H7 (cell line): Measurements from ENCODE around the gene INTS3. TPM values are rescaled to one million over a fixed set of nuclear protein-coding genes. Genes with fewer than 3 reads are reported as not detected.
"Not testable (repeated sequence)": the region's sequence is repeated elsewhere in the genome, so short reads cannot be mapped to it uniquely, and the experiment has no call there.

Experiments used
- DNase-seq: peaks from one replicate; pipeline ENCODE4 v3.0.0; 2012
- H3K27me3 ChIP-seq: 2 replicates; pipeline ENCODE4 v1.6.0; 2011; ENCODE audit warnings: mild to moderate bottlenecking, low read length; ENCODE audit not compliant: control insufficient read depth, insufficient read depth
- H3K36me3 ChIP-seq: replicated peaks from 2 replicates; pipeline ENCODE4 v1.5.1; 2011; ENCODE audit warnings: low read length; ENCODE audit not compliant: control insufficient read depth, insufficient read depth
- H3K4me3 ChIP-seq: 2 replicates; pipeline ENCODE4 v1.5.1; 2011; ENCODE audit warnings: low read depth, mild to moderate bottlenecking, control low read depth, low read length, moderate library complexity; ENCODE audit not compliant: insufficient read depth
- total RNA-seq: library from RNA; depleted of rRNA; stranded (reverse); fragments of >200 nt; shearing (Covaris generic); gene quantifications from 2 replicates; pipeline ENCODE4 v1.2.3, GENCODE V29; 2014

INTS3 gene
- total RNA-seq, 1 experiment from 2014 or later, result 58.3 TPM

DNA sequence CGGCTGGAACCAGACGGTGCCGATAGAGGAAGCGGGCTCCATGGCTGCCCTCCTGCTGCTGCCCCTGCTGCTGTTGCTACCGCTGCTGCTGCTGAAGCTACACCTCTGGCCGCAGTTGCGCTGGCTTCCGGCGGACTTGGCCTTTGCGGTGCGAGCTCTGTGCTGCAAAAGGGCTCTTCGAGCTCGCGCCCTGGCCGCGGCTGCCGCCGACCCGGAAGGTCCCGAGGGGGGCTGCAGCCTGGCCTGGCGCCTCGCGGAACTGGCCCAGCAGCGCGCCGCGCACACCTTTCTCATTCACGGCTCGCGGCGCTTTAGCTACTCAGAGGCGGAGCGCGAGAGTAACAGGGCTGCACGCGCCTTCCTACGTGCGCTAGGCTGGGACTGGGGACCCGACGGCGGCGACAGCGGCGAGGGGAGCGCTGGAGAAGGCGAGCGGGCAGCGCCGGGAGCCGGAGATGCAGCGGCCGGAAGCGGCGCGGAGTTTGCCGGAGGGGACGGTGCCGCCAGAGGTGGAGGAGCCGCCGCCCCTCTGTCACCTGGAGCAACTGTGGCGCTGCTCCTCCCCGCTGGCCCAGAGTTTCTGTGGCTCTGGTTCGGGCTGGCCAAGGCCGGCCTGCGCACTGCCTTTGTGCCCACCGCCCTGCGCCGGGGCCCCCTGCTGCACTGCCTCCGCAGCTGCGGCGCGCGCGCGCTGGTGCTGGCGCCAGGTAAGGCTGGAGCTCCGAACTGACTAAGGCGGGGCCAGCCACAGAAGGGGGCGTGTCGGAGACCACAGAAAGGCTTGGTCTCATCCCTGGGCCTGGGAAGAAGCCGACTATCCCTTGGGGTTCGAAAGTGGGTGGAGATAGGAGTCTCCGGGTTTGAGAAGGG is 47.8 kb downstream of the INTS3 start:
- peak; percentile 96 for DNase-seq
- Histone ChIP-seq H3K27me3 (no peaks in the 10 kb centered on the region; the same call in 1 of the 2 replicates), H3K4me3 (peak overlapping the region; percentile 97), H3K36me3 (peaks cover 12% of the 10 kb centered on the region)

DNA sequence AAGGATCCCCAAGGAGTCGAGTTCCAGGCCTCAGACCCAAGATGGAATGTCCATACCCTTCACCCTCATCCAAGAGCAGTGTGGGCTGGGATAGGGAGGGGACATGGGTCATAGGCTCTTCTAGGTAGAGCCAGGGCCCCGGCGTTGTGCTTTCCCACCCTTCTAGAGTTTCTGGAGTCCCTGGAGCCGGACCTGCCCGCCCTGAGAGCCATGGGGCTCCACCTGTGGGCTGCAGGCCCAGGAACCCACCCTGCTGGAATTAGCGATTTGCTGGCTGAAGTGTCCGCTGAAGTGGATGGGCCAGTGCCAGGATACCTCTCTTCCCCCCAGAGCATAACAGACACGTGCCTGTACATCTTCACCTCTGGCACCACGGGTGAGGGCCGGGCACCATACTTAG is 48.5 kb downstream of the INTS3 start:
- Histone ChIP-seq H3K27me3 (no peaks in the 10 kb centered on the region; the same call in 1 of the 2 replicates), H3K36me3 (peaks cover 9% of the 10 kb centered on the region), H3K4me3 (peak overlapping the region; percentile 97)
- DNase-seq, result no peak

DNA sequence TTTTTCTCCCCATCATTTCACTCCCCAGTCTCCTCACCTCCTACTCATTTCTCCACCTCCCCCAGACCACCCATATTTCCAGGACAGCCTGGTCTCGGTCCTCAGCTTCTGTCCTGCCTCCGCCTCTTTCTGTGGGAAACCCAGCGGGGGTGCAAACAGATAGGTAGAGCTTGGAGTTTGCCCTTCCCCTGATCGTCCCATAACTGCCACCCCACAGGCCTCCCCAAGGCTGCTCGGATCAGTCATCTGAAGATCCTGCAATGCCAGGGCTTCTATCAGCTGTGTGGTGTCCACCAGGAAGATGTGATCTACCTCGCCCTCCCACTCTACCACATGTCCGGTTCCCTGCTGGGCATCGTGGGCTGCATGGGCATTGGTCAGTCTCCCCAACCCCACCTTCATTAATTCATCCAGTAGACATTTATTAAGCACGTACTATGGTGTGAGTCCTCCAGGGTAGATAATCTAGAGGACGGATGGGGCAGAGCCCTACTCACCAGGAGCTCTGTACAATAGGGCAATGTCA is 49.1 kb downstream of the INTS3 start:
- peak; percentile 26 for DNase-seq
- Histone ChIP-seq H3K36me3 (peaks cover 7% of the 10 kb centered on the region), H3K4me3 (no peak overlapping the region), H3K27me3 (no peaks in the 10 kb centered on the region; the same call in 1 of the 2 replicates)

DNA sequence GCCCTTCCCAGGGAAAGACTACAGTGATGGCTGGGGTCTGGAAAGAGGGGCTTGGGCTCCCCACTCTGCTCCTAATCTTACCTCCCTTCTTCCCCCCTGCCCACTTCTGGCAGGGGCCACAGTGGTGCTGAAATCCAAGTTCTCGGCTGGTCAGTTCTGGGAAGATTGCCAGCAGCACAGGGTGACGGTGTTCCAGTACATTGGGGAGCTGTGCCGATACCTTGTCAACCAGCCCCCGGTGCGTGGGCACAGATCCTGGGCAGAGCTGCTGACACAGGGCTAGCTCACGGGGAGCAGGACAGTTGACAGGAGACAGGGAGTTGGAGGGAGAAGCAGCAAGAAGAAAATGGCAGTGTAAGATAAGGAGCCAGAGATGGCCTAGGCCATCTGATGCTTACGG is 49.8 kb downstream of the INTS3 start:
- H3K4me3 ChIP-seq, result no peak overlapping the region
- peaks cover 6% of the 10 kb centered on the region for H3K36me3 ChIP-seq
- no peak for DNase-seq
- H3K27me3 ChIP-seq, result no peaks in the 10 kb centered on the region; the same call in 1 of the 2 replicates

DNA sequence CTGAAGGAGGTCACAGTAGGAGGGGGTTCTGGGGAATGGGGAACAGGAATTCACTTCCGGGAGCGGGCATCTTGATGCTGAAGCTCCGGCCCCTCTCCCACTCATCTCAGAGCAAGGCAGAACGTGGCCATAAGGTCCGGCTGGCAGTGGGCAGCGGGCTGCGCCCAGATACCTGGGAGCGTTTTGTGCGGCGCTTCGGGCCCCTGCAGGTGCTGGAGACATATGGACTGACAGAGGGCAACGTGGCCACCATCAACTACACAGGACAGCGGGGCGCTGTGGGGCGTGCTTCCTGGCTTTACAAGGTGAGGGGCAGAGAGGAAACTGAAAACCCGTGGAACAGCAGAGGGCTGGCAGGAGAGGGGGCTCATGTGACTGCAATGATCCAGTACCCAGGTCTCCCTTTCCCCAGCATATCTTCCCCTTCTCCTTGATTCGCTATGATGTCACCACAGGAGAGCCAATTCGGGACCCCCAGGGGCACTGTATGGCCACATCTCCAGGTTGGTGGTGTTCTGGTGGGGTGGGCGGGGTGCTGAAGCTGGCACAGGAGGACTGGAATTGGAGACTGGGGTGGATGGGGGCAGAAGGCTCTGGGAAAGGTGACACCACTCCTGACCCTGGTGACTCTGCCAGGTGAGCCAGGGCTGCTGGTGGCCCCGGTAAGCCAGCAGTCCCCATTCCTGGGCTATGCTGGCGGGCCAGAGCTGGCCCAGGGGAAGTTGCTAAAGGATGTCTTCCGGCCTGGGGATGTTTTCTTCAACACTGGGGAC is 50.4 kb downstream of the INTS3 start:
- DNase-seq, result peak; percentile 33
- Histone ChIP-seq H3K4me3 (no peak overlapping the region), H3K36me3 (no peaks in the 10 kb centered on the region; the same call in 1 of the 2 replicates), H3K27me3 (no peaks in the 10 kb centered on the region; the same call in 1 of the 2 replicates)

DNA sequence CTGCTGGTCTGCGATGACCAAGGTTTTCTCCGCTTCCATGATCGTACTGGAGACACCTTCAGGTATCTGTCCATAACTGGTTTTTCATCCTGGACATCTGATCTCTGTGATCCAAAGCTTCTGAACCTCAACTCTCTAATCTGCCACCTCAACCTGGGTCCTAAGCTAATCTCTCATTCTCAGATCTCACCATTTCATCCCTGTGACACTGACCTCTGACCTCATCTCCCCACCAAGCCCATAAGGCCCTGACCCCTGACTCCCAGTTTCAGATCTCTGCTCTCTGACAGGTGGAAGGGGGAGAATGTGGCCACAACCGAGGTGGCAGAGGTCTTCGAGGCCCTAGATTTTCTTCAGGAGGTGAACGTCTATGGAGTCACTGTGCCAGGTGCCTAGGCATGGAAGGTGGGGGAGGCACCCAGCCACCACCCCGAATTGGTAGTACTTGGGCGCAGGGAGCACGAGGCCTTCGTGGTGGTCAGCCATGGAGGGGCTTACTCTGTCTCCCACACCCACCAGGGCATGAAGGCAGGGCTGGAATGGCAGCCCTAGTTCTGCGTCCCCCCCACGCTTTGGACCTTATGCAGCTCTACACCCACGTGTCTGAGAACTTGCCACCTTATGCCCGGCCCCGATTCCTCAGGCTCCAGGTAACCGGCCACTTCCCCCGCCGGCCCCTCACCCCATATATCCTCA is 51.1 kb downstream of the INTS3 start:
- H3K4me3 ChIP-seq, result no peak overlapping the region
- DNase-seq, result no peak
- H3K36me3 ChIP-seq, result no peaks in the 10 kb centered on the region; the same call in 1 of the 2 replicates
- H3K27me3 ChIP-seq, result no peaks in the 10 kb centered on the region; the same call in 1 of the 2 replicates

DNA sequence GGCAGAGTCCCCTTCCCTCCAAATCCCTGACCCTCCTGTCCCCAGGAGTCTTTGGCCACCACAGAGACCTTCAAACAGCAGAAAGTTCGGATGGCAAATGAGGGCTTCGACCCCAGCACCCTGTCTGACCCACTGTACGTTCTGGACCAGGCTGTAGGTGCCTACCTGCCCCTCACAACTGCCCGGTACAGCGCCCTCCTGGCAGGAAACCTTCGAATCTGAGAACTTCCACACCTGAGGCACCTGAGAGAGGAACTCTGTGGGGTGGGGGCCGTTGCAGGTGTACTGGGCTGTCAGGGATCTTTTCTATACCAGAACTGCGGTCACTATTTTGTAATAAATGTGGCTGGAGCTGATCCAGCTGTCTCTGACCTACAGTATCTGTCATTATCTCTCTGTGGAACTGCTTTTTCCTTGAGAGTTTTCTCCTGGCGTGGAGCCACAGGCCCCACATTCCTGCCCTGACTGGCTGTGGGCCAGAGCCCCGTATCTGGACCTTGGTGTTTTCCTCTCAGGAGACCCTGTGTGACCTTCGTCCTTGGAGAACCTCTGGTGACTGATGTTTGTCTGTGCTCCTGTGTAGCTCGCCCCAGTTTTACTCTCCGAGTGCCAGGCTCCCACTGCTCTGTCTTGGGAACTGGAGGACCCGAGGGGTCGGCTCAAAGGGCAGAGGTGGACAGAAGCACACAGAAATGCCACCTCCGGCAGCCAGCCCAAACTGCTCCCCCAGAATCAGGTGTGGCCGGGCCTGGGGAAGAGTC is 52.1 kb downstream of the INTS3 start:
- DNase-seq, result no peak
- Histone ChIP-seq H3K4me3 (no peak overlapping the region), H3K27me3 (no peaks in the 10 kb centered on the region; the same call in 1 of the 2 replicates), H3K36me3 (no peaks in the 10 kb centered on the region; the same call in 1 of the 2 replicates)

DNA sequence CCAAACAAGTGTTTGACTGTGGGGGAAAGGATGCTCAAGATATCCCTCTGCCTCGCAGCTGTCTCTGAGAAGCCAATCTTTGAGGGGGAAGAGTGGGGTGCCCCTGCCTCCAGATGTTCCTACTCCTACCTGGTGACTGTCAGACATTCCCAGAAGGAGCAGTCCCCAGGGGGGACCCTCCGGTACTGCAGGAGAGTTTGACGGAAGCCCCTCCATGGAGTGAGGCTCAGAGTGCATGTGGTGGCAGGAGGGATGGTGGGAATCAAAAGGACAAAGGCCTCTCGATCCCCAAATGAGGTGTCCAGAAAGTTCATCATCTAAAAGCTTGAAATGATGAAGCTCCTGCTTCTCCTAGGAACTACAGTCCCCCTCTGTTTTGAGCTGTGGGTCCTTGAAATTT is 52.7 kb downstream of the INTS3 start:
- H3K36me3 ChIP-seq, result no peaks in the 10 kb centered on the region; the same call in 1 of the 2 replicates
- no peak overlapping the region for H3K4me3 ChIP-seq
- peak; percentile 54 for DNase-seq
- no peaks in the 10 kb centered on the region; the same call in 1 of the 2 replicates for H3K27me3 ChIP-seq

DNA sequence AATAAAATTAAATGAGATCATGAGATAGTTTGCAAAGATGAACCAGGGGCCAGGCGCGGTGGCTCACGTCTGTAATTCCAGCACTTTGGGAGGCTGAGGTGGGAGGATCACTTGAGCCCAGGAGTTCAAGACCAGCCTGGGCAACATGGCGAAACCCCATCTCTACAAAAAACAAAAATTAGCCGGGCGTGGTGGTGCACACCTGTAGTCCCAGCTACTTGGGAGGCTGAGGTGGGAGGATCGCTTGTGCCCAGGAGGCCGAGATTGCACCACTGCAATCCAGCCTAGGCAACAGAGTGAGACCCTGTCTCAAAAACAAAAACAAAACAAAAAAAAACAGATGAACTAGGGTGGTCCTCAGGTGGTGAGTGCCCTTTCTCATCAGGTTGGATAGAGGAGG is 54.8 kb downstream of the INTS3 start:
- not testable (repeated sequence) for H3K27me3 ChIP-seq, H3K36me3 ChIP-seq, H3K4me3 ChIP-seq, DNase-seq

DNA sequence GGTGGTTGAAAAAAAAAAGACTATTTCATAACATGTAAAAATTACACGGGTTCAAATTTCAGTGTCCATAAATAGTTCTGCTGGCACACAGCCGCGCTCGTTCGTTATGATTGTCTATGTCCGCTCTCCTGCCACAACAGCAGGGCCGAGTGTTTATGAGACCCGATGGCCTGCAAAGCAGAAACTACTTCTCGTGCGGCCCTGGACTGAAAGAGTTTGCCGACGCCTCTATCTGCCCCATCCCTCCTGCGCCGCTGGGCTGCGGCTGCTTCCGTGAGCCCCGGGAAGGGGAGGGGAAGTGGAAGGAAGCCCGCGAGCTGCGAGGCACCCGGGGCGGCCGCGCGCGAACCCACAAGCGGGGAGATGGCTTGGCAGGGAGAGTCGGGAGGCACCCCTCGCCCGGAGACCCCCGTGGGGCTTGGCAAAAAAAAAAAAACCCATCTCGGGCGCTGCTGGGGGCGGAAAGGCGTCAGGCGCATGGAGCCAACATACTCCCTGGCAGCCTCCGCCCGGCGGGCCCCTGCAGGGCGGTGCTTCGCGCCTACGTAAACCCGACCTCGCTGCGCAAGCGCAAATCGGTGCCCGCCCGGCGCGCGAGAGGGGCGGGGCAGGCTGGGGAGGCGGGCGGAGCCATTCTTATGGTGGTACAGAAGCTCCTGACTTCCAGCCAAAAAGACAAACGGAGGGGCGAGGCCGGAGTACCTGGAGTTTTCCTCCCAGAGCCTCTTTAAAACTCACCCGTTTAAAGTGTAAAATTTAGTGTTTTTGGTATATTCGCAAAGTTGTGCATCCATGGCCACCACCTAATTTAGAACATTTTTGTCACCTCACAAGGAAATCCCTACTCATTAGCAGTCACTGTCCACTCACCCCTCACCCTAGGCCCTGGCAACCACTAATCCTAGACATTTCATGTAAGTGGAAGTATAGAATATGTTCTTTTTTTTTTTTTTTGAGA is 55.7 kb downstream of the INTS3 start:
- DNase-seq, result peak; percentile 99
- H3K36me3 ChIP-seq, result no peaks in the 10 kb centered on the region
- H3K27me3 ChIP-seq, result no peaks in the 10 kb centered on the region
- peak overlapping the region; percentile 81 for H3K4me3 ChIP-seq

DNA sequence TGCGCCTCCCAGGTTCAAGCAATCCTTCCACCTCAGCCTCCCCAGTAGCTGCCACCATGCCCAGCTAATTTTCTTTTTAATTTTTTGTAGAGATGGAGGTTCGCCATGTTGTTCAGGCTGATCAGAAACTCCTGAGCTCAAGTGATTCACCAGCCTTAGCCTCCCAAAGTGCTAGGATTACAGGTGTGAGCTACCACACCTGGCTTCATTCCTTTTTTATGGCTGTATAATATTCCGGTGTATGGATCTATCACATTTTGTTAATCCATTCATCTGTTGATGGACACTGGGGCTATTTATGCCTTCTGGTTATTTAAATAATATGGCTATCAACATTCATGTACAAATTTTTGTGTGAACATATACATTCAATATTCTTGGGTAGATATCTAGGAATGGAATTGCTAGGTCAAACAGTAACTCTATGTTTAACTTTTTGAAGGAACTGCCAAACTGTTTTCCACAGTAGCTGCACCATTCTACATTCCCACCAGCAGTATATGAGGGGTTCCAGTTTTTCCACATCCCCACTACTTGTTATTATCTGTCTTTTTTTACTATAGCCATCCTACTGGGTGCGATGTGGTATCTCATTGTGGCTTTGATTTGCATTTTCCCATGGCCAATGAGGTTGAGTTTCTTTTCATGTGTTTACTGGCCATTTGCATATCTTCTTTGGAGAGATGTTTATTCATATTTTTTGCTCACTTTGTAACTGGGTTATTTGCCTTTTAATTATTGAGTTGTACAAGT is 58.4 kb downstream of the INTS3 start:
- no peak for DNase-seq

DNA sequence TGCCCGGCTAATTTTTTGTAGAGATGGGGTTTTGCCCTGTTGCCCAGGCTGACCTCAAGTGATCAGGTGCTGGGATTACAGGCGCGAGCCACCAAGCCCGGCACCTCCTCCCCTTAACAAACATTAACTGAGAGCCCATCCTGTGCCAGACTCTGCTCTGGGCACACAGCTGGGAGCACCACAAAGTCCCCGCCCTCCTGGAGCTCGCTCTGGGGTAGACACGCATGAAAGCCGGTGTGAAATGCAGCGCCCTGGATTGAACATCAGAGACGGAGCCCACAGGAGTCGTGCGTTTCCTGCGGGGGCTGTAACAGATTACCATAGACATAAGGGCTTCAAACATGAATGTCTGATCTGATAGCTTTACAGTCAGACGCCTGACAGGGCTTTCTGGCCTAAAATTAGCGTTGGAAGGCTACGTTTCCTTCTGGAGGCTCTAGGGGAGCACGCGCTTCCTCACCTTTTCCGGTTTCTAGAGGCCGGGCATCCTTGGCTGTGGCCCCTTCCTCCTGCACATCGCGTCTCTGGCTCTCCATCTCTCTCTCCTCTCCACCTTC is 61.7 kb downstream of the INTS3 start:
- H3K4me3 ChIP-seq, result no peak overlapping the region
- DNase-seq, result peak; percentile 23
- no peaks in the 10 kb centered on the region for H3K27me3 ChIP-seq
- H3K36me3 ChIP-seq, result no peaks in the 10 kb centered on the region

More for the DNA sequence above, 58.4 kb downstream of the INTS3 start:
- H3K27me3 ChIP-seq, result no peaks in the 10 kb centered on the region
- H3K4me3 ChIP-seq, result no peak overlapping the region
- H3K36me3 ChIP-seq, result no peaks in the 10 kb centered on the region
